ENCODE measurements around the gene RETN.

DNA sequence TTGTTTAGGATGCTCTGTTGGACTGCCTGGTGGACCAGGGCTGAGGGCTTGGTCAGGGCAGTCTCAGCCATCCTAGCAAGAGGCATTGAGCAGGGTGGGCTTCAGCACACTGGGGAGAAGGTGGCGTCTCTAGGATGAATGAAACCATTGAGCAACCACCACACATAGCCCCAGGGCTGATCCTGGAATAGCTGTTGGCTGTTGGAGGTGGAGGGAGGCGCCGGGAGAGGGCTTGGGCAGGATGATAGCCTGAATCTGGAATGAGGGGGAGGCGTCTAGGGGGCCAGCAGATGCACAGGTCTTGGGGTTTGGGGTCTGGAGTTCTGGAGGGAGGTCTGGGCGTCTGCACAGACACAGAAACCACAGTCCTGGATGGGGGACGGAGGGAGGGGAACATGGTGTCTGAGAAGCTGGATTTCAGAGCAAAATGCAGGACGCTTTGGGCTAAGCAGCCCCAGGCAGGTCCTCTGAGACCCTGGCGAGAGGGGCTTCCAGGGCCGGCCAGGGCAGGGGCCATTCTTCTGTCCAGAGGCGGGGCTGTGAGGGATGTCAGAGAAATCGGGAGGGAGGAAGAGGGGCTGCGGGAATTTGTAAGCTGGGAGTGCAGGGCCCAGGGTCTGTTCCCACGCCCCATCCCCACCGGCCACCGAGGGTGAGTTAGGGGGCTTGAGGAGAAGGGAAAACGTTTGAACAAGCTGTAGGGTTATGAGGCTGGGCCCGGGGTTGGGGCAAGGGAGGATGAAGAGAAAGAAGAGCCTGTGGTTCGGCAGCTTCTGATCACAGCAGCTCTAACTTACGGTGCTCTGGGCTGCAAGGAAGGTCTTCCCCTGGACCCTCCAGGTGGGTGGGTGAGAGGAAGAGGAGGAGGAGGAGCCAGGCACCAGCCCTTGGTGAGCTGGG, 16.9 kb downstream of the RETN start:
- TF ChIP-seq, protein P1, sequence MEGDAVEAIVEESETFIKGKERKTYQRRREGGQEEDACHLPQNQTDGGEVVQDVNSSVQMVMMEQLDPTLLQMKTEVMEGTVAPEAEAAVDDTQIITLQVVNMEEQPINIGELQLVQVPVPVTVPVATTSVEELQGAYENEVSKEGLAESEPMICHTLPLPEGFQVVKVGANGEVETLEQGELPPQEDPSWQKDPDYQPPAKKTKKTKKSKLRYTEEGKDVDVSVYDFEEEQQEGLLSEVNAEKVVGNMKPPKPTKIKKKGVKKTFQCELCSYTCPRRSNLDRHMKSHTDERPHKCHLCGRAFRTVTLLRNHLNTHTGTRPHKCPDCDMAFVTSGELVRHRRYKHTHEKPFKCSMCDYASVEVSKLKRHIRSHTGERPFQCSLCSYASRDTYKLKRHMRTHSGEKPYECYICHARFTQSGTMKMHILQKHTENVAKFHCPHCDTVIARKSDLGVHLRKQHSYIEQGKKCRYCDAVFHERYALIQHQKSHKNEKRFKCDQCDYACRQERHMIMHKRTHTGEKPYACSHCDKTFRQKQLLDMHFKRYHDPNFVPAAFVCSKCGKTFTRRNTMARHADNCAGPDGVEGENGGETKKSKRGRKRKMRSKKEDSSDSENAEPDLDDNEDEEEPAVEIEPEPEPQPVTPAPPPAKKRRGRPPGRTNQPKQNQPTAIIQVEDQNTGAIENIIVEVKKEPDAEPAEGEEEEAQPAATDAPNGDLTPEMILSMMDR (IDR thresholded peaks at IDR 0.05 in 2 of 3, conservative IDR thresholded peaks at IDR 0.05 in 1 of 3; ENCODE audit: borderline replicate concordance in 1 of 3, insufficient read depth in 1 of 3, low read depth in 2 of 3, low read length in 2 of 3), result no peak
- TF ChIP-seq EZH2 (IDR thresholded peaks at IDR 0.05) (no peak), EGR1 (IDR thresholded peaks at IDR 0.05; ENCODE audit: low read depth) (no peak), POLR2AphosphoS5 (IDR thresholded peaks at IDR 0.05; ENCODE audit: low read depth, low read length) (no peak; the same call in none of the 2 replicates), POLR2A (IDR thresholded peaks at IDR 0.05; ENCODE audit: borderline replicate concordance, extremely low read depth, insufficient read depth, insufficient read length) (no peak), JUND (IDR thresholded peaks at IDR 0.05) (no peak), SIN3A (IDR thresholded peaks at IDR 0.05; ENCODE audit: low read depth) (no peak), YY1 (IDR thresholded peaks at IDR 0.05; ENCODE audit: extremely low read depth, insufficient replicate concordance, low read depth, low read length) (no peak), SP1 (IDR thresholded peaks at IDR 0.05; ENCODE audit: low read depth) (no peak), ZNF274 (IDR thresholded peaks at IDR 0.05; ENCODE audit: low read depth, low read length) (no peak)
- TF ChIP-seq, protein P2, sequence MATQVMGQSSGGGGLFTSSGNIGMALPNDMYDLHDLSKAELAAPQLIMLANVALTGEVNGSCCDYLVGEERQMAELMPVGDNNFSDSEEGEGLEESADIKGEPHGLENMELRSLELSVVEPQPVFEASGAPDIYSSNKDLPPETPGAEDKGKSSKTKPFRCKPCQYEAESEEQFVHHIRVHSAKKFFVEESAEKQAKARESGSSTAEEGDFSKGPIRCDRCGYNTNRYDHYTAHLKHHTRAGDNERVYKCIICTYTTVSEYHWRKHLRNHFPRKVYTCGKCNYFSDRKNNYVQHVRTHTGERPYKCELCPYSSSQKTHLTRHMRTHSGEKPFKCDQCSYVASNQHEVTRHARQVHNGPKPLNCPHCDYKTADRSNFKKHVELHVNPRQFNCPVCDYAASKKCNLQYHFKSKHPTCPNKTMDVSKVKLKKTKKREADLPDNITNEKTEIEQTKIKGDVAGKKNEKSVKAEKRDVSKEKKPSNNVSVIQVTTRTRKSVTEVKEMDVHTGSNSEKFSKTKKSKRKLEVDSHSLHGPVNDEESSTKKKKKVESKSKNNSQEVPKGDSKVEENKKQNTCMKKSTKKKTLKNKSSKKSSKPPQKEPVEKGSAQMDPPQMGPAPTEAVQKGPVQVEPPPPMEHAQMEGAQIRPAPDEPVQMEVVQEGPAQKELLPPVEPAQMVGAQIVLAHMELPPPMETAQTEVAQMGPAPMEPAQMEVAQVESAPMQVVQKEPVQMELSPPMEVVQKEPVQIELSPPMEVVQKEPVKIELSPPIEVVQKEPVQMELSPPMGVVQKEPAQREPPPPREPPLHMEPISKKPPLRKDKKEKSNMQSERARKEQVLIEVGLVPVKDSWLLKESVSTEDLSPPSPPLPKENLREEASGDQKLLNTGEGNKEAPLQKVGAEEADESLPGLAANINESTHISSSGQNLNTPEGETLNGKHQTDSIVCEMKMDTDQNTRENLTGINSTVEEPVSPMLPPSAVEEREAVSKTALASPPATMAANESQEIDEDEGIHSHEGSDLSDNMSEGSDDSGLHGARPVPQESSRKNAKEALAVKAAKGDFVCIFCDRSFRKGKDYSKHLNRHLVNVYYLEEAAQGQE (IDR thresholded peaks at IDR 0.05; ENCODE audit: low read depth), result no peak
